Measurements from ENCODE around the gene BICD1.
"Not testable (repeated sequence)": the region's sequence is repeated elsewhere in the genome, so short reads cannot be mapped to it uniquely, and the experiment has no call there.

The BICD1 gene

DNA sequence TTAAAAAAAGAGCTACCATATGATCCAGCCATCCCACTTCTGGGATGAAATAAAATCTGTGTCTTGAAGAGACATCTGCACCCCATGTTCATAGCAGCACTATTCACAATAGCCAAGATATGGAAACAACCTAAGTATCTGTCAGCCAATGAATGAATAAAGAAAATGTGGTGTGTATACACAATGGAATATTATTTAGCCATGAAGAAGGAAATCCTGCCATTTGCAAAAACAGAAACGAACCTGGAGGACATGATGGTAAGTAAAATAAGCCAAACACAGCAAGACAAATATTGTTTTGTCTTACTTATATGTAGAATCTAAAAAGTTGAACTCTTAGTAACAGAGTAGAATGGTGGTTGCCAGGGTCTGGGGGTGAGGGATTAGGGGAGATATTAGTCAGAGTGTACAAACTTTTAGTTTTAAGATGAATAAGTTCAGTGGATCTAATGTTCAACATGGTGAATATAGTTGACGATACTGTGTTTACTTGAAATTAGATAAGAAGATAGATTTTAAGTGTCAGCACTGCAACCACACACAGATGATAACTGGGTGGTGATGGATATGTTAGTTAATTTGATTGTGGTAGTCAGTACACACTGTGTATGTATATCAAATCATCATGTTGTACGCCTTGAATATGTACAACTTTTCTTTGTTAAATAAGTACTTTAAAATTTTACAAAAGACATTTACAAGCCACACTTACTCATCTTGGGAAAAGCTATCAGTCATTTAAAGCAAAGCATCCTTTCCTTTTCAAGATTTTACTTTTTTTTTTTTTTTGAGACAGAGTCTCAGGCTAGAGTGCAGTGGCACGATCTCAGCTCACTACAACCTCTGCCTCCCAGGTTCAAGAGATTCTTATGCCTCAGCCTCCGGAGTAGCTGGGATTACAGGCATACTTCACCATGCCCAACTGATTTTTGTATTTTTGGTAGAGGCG lies 89.9 kb downstream of the BICD1 start:
- DNase-seq, result no peak

DNA sequence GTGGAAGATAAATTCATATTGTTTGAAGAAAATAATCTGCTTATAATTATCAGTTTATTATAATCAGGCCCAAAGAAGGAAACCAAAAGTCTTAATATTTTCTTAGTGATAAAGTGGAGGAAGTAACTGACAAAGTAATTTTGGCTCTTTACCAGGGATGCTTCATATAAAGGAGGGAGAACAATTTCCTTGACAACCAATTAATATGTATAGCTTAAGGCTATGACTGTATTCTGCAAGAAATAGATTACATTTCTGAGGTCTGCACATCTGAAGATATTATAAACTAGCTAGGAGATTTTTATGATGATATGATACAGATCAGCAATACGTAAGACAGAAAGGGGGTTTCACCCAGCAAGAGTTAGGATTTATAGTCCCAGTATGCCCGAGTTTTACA lies 90.8 kb downstream of the BICD1 start:
- DNase-seq, result no peak

DNA sequence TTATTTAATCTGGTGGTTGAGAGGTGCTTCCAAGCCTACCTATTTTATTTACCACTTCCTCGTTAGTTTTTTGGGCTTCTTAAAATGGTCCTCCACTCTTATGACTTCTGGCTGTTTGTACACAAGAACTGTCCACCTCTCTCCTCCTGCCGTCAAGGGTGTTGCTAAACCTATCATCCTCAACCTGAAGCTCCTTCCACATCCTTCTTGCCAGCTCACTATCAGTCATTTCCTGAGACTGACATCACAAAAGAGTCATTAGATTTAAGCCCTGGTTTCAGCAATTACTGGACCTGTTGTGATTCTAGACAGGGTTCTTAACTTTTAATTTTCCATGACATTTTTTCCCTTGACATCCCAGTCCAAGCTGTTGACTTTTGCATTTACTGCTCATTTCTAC lies 91.9 kb downstream of the BICD1 start:
- no peak for DNase-seq

DNA sequence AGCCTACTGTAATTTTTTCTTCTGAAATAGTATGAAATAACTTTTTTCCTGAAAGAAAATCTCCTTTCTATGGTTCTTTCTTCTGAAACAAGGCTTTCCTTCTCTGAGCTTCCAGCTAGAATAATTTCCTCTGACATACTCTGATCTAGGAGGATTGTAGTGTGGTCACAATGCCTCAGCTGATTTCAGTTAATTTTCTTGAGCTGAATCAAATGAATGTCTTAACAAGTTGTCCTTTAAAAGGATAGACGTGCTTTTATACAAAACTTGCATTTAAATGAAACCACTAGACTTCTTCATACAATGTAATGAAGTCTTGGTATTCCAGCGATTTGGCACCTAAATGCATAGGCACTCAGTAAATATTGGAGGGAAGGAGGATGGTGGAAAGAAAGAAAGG lies 94.4 kb downstream of the BICD1 start:
- no peak for DNase-seq

DNA sequence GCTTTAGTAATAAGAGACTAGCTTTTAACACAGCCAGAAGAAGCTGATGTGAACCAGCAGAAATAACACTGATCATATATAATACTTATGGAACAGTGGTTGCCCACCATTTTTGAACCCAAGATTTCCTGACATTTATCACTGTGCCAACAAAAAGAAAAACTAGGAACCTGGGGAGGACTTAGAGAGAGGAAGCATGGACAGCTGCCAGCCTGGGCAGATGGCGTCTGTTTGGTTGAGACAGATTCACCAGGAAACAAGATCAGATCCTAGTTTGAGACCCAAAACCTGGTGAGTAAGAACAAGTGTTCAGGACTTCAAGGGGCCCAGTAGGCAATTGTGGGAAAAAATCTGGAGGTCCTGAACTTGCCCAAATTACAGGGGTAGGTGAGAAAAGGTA lies 95.3 kb downstream of the BICD1 start:
- no peak for DNase-seq

DNA sequence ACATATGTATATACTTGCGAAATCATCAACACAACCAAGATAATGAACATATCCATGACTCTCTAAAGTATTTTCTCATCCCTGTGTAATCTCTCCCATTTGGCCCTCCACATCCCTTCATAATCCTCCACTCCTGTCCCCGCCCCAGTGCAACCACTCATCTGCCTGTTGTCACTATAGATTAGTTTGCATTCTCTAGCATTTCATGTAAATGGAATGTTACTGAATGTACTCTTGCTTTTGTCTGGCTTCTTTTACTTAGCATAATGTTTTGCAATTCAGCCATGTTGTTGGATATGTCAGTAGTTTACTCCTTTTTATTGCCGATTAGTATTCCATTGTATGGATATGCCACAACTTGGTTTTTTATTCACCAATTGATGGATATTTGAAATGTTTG lies 99.1 kb downstream of the BICD1 start:
- DNase-seq, result no peak

DNA sequence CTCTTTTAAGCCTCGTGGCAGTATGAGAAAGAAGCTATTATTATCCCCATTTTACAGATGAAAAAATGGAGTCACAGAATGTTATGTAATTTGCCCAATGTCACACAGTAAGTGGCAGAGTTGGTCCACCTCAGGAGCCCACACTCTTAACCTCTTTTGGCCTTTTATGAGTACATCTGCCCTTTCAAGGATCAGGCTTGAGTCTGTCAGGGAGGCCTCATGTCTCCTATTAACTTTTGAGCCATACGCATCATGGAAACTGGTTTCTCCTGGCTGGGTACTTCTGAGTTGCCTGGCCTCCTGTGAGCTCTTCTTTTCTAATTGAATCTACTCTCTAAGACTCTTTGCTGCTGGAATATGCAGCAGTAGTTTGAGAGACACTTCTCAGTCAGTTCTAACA lies 101.7 kb downstream of the BICD1 start:
- DNase-seq, result no peak

DNA sequence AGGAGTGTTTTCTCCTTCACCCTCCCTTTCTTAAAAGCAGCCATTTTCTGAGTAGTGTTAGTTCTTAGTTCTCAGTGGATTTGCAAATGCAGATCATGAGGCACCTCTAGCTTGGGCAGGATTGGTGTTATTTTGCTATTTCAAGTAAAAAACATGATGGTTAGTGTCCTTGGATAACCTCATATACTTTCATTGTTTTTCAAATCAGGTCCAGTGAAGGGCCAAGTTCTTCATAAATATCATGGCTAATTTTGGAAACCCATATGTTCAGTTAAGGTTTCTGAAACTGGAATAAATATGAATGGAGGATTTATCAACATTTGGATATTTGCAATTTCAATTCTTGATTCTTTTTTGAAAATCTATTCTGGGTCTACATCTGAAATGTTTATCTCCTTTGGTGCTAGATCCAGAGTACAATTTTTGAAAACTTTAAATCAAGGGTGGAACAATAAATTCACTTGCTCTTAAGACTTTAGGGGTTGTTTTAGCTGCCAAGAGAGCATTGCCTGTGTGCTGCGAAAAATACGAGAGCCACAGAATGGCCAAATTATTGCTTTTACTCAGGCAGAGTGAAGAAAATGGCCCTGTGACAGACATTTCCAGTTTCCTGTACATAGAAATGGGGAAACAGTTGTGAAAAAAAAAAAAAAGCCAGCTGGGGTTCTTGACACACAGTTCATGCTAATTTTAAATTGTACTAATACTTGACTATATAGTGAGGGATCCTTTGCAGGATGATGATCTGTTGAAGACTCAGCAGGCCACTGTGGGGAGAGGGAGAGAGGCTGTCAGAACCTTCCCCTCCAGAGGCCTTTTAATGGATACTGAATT lies 104.6 kb downstream of the BICD1 start:
- no peak for DNase-seq

DNA sequence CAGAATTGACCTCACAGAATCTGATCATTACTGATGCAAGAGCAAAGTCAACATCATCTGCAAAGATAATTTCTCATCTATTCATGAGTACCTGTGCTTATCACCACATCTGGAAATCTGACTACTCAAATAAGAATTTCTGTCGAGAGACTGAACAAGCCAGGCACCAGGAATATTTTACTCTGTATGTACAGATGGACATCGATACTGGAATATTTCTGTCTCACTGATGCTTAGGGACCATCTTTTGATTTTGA lies 105.2 kb downstream of the BICD1 start:
- no peak for DNase-seq

DNA sequence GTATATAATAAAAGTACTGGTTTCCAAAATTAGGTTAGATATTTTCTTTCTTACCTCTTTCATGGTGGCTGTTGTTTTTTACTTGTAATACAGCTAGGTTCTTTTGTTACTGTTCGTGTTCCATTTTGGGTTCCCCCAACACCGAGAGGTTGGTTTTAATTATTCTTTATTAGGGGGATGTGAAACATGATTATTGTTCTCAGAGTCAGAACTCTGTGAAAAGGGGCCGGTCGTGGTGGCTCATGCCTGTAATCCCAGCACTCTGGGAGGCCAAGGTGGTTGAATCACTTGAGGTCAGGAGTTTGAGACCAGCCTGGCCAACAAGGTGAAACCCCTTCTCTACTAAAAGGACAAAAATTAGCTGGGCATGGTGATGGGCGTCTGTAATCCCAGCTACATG lies 108.1 kb downstream of the BICD1 start:
- DNase-seq, result no peak

DNA sequence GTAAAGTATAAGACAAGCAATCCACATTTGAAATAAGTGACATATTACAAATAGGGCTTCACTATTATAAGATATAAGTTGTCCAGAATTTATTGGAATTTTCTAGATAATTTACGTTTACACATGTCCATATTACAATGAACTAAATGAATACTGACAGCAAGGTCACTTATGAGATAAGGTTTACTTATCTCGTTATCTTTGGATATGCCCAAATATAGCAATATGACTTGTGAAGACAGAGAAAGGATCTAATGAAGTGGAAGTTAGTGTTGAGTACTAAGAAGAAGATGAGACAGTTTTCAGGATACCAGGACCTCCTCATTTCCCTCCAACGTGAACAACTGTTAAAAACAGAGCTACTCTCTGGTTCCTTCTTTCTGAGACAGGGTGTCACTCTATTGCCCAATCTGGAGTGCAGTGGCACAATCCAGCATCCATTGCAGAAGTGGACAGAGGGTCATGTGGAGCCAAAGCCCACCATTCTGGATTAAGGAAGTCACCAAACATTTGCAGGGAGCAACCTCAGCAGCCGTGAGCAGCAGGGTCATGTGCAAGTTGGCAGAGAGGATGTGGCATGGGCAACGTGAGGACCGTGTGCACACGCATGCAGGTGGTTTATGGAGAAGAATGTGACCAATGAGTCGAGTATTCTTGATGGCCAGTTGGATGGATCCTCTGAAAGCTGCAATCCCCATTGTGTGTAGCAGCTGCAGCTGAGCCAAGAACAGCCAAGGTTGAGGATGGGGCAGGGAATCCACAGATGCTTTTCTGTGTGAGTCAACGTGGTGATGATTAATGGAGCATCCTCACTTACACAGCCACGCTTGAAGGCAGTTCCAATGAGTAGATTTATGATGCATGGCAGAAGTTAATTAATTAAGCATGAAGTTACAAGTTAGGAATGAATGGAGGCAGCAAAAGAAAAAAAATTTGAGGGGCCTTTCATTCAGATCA lies 111.0 kb downstream of the BICD1 start:
- DNase-seq, result no peak

DNA sequence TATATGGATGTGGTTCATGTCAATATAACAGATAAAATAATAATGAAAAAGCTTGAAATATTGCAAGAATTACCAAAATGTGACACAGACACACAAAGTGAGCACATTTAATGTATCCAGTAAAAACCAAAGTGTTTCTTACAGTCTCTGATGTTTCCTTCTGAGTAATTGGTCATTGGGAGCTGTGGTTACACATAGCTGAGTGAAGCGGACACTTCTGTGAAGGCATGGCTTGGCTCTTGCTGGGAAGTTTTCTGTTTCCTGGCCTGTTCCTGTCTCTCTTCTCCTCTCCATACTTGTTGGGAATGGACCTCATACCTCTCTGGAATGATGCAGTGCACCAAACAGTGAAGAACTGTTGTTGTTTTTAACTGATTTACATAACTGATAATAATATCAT lies 117.3 kb downstream of the BICD1 start:
- no peak for DNase-seq

DNA sequence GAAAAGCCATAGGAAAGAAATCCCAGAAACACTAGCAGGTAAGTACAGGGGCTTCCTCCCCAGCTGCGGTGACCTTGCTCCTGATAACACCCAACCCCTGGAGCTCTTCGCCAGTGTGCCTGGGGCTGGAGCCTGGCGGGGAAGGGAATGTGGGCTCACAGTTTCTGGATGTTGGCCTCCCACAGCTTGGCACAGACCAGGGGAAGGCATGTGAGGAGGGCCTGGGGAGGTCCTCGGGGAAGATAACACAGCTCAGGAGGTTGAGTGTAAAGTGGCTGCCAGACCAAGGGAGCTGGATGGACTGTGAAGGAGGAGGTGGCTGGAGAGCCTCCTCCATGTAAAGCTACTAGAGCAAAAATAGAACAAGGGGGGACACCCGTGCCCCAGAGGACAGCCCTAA lies 120.1 kb downstream of the BICD1 start:
- no peak for DNase-seq

DNA sequence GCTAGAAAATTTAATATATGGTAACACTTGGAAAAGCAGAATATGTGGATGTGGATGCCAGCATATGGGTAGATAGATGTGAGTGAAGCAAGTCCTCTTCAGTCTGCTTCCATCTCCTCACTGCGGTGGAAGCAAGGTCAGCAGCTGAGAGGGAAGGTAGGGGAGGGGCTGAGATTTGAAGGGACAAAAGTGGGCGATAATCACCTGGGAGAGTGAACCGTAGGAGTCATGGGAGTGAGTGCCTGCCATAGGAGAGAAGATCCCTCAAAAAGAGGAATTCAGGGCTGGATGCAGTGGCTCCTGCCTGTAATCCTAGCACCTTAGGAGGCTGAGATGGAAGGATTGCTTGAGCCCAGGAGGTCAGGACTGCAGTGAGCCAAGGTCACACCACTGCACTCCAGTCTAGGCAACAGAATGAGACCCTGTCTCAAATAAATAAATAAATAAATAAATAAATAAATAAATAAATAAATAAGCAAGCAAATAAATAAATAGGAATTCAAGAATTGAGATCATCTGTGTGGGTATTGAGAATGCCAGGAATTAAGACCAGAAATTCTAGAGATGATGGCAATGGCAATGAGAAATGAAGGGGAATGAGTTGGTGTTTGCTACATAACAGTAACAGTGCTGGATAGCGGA lies 123.4 kb downstream of the BICD1 start:
- DNase-seq, result no peak

DNA sequence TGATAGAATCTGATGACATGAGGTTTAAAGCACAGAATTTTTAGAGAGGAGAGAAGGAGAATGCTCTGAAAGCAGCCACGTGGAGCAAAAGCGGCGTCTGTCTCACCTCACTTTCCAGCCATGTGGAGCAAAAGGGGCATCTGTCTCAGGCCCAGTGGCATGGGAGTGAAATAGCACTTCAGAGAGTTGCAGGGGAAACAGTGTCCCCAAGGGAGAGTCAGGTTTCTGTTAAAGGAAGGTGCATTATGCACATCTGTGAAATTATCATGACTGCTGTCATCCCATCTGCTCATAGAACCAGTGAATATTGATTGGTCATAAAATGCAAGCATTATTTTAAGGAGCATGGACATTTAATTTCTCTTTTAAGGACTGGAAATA lies 124.0 kb downstream of the BICD1 start:
- DNase-seq, result no peak

DNA sequence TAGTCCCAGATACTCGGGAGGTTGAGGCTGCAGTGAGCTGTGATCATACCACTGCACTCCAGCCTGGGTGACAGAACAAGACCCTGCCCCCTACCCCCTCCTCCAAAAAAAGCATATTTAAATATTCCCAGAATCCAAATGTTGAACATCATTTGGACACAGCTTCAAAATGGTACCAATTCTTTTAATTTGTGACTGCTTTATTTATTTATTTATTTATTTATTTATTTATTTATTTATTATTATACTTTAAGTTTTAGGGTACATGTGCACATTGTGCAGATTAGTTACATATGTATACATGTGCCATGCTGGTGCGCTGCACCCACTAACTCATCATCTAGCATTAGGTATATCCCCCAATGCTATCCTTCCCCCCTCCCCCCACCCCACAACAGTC lies 124.7 kb downstream of the BICD1 start:
- not testable (repeated sequence) for DNase-seq

DNA sequence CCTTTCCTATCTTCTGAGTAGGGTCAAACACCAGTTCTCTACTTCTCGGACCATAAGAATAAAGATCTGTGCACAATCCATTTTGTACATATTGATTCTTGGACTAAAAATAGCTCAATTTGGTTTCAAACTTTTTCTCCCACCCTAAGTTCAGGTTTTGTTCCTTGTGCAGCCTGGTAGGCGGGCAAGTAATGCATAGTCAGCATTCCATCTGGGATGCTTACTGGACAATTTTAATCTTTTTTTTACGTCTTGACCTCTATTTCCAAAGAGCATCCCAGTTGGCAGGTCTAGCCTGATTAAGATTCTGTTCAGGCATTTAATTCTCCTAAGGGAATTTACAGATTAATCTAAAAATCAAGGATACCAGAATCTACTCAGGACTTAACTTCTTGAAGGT lies 126.9 kb downstream of the BICD1 start:
- DNase-seq, result no peak

DNA sequence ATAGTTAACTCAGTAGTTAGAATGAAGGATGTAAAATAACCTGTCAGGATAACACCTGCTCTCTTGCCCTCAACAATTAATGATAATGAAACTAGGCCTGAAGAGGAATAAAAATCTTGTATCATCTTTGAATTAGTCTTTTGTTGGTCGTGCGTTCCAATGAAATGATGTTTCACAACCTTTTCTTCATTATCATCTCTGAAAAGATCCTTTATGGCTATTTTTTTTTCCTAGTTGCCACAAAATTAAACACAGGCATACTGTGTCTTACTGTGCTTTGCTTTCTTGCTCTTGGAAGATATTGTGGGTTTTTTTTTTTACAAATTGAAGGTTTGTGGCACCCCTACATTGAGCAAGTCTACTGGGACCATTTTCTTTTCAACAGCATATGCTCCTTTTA lies 128.6 kb downstream of the BICD1 start:
- no peak for DNase-seq

DNA sequence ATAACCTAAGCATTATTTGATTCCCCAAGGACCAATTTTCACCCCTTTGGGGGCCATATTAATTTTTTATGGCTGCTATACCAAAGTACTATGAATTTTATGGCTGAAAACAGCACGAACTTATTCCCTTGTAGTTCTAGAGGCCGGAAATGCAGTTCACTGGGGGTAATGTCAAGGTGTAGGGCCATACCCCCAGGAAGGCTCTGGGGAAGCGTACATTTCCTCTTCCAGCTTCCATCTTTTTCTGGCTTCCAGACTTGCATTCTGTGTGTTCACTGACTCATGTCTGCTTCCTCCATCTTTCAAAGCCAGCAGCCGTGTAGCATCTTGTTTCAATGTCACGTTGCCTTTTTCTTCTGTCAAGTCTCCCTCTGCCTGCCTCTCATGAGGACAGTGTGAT lies 133.5 kb downstream of the BICD1 start:
- no peak for DNase-seq

DNA sequence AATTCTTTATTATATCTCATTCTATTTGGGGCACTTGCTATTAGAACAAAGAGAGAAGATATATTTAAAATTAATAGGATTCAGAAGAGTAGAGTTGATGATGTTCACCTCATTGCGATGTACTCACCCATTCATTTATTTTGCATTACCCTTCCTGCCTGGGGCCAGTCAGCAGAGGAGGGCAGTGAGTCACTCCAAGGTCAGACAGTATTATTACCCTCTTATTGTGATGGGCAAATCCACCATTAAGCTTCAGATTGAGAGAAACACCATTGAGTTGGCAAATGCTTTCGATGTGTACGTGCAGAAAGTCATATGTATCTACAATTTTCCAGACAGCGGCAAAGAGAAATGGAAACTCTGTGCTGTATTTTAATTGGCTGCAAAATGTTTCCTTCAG lies 134.2 kb downstream of the BICD1 start:
- no peak for DNase-seq

DNA sequence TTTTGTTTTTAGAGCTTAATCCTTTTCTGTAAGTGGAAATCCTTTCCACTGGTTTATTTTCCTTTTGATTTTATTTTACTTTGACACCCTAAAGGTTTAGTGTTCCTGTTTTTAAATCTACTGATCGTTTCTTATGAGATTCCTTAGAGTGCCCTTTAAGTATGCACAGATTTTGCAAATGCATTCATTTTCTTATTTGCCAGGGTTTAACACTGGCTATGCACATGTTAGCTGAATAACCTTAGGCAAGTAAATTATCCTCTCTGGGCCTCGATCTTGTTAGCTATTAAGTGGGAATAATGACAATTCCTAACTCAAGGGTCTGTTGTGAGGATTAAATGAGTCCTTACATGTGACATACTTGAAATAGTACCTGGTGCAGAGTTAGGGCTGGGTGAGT lies 136.0 kb downstream of the BICD1 start:
- DNase-seq, result no peak

DNA sequence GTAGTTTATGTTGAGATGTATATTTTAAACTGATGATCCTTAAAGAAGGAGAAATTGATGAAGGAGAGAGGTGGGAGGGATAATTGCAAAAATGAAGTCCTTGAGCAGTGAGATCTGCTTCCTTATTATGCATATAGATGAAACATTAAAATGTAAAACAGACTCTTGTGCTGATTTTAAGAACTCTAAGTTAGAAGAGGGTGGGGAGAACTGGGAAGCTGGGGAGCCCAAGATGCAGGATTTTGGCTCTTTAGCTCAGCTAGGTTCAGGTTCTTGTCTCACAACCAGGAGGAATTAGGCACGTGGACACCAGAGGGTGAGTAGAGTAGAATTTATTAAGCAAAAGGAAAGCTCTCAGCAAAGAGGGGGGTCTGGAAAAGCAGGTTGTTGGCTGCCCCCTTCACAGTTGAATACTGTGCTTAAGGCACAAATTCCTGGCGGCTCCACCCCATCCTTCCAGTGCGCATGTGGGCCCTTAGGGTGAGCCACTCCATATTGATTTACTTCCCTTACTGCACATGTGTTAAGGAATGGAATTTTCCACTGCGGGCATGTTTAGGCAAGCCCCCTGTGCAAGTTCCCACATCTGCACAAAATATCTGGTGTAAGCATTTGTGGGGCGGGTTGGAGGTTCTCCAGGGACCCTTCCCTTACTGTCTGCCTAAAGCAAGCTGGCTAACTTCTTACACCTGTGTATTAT lies 141.9 kb downstream of the BICD1 start:
- DNase-seq, result no peak
